Measurements from ENCODE around the gene COMMD7.

- TF ChIP-seq, protein P1, sequence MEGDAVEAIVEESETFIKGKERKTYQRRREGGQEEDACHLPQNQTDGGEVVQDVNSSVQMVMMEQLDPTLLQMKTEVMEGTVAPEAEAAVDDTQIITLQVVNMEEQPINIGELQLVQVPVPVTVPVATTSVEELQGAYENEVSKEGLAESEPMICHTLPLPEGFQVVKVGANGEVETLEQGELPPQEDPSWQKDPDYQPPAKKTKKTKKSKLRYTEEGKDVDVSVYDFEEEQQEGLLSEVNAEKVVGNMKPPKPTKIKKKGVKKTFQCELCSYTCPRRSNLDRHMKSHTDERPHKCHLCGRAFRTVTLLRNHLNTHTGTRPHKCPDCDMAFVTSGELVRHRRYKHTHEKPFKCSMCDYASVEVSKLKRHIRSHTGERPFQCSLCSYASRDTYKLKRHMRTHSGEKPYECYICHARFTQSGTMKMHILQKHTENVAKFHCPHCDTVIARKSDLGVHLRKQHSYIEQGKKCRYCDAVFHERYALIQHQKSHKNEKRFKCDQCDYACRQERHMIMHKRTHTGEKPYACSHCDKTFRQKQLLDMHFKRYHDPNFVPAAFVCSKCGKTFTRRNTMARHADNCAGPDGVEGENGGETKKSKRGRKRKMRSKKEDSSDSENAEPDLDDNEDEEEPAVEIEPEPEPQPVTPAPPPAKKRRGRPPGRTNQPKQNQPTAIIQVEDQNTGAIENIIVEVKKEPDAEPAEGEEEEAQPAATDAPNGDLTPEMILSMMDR (IDR thresholded peaks at IDR 0.05), result no peak
- no peak for TF ChIP-seq POLR2A (IDR thresholded peaks at IDR 0.05)
These were observed 87.3 kb downstream of the COMMD7 start for GRCh38 chr20:32655903-32656512.
